Activated CD8-positive, alpha-beta memory T cell treated with anti-CD3 and anti-CD28 coated beads for 1 hour (primary cell): ENCODE measurements around the gene ALK.

Experiments
- DNase-seq, 2 donors: peaks; one replicate each; pipeline ENCODE4 v3.0.0-alpha.2; 2020; ENCODE audit warnings: low read depth in 1 of 2; ENCODE audit errors: extremely low read depth in 1 of 2

ALK gene

DNA sequence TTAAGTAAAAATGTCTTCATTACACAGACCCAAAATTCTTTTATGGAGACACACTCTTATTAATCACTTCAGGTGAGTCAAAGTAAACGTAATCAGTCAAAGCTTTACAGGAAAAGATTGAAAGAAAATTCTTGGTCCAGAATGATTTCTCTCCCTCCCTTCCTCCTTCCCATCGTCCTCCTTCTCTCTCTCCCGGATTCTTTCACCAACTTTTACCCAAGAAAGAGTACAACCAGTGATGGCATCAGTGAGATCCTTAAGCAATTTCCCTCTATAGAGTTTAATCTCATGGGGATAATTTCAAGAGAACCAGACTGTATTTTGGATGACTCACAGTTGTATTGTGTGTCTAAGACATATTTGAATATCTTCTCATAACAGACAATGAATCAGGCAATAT, 258.1 kb downstream of the ALK start:
- DNase-seq, result no peak

DNA sequence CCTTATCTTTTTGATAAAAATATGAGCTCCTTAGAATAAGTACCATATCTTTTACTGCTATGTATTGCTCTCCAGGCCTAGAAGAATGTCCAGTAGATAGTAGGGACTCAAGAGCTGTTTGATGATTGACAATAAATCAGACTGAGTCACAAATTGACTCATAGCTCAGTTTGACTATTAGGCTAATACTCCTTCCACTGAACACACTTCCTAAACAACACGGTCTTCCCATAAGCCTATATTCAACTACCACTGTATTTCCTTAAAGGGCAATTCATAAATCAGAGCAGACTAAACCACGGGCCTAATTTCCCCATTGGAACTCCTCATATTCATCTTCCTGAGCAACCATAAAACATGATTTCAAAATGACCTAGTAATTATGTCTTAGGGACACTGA, 258.5 kb downstream of the ALK start:
- no peak for DNase-seq

DNA sequence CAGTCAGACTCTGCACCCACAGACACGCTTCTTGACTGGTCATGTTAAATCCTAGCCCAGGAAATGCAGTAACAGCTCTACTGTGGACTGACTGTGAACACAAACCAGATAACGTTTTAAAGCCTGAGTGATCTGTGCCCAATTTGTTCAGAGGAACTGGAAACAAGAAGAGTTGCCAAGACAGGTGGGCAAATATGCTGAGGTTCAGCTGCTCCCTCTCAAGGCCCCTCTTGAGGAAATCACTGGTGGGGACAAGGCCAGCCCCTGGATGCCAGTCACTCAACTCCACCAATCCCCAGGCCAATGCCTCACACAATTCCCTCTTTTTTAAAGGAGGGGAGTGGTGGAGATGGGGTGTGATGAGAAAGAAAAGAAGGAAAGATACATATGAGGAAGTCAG, 261.2 kb downstream of the ALK start:
- no peak for DNase-seq

DNA sequence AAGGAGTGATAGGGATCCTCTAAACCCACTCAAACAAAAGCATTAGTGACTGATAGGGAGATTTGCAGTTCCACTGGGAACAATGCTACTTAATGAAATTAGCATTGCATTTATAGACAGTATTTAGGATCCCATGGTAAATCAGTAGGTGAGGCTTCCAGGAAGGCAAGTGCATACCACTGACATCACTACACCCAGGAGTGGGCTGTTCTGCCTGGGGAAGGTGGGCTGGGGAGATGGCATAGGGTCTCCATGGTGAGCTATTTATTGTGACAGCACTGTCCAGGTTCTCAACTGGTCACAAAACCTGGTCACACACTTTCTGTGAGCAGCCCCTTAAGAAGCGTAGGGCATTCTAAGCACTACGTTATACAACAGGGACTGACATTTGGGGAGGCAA, 262.2 kb downstream of the ALK start:
- DNase-seq, result no peak

DNA sequence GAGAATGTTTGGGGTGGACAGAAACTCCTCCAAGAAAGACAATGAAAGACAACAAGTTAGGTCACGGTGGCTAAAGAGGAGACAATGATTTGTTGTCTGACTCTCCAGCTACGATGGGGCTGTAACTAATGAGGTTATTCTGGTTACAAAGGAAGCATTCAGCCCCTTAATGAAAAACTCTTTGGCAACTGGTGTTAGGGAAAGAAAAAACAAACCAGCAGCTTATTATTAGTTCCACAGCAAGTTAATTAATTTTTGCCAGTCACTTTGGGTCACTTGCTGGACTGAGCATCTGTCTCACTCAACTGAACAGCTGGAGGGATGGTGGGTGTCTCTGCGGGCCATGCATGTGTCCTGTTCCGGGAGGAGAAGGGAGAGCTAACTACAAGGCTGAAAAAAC, 263.7 kb downstream of the ALK start:
- no peak for DNase-seq

DNA sequence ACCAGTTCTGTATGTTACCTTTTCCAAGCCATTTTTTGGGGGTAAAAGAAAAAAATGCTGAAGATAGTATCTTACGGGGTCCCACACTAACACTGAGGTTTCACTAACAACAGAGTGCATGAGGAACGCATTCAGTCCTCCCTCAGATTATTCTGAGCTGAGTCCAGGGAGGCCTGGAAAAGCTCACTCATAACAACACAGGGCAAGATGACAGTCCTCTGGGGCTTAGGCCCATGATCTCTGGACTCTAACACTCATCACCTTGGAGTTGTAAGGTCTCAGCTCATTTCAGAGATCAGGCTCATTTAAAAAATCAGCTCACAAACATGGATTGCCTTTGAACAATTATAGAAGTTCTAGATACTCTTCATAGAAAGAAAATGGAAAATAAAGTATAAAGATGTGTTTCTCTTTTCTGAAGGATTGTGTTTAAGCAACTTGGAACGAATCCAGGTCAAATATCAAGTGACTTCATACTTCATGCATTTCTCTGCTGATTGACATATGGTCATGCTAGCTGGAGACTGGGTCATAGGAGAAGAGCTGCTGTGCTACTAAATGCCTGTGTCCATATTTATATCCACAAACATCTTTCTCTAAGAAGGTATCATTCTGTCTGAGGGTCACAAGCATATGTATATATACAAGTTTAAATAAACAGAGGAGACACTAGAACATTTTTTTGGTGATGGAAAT, 265.8 kb downstream of the ALK start:
- no peak for DNase-seq

DNA sequence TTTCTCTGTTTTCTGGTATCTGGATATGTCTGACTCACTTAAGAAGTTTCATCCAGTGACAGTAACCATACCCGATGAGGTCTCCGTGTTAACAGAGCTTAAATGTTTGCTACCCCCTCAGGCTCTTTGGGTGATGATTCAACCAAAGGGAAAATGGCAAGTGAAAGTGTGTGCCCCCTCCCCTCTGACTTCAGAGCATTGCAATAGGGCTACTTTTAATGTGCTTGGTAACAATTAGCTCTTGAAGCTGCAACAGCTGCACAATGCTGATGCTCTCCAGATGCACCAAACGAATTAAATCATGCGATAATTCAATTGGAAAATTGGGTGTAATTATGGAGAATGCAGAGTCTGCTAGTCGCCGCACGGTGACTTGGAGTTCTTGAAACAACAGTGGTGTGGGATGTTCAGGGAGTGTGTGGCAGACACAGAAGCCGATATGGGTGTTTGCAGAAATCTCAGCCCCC, 270.7 kb downstream of the ALK start:
- no peak for DNase-seq

DNA sequence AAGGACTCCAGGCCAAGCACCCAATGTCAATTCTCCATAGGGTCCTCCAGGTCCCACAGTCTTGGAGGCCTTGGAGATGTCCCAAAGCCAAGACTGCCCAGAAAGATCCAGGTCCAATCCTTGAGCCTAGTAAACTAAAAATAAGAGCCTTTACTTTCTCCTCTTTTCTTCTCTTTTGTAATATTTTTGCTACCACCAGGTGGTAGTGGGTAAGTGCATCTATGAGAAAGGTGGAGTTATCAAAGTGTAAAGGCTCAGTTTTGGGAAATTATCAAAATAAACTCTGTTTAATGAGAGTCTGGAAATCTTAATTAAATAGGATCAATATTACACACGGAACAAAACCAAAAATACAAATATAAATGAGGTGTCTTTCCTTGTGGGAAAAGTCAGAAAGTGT, 276.4 kb downstream of the ALK start:
- DNase-seq, result no peak

DNA sequence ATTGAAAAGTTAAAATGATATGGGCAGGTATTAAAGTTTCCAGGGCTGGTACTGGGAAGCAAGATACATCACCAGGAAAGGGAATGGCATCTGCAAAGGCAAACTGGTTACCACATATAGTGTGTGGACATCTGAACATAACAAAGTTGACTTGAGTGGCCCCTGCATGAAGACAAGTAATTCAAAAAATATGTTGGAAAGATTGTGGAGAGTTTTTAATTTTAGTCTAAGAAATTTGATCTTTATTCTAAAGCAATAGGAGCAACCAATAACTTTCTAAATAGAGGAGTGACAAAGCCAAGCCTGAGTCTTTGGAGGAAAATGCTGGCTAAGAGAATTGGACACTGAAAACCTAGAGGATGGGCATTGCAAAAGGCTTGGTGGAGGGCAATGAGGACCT, 278.2 kb downstream of the ALK start:
- no peak for DNase-seq

DNA sequence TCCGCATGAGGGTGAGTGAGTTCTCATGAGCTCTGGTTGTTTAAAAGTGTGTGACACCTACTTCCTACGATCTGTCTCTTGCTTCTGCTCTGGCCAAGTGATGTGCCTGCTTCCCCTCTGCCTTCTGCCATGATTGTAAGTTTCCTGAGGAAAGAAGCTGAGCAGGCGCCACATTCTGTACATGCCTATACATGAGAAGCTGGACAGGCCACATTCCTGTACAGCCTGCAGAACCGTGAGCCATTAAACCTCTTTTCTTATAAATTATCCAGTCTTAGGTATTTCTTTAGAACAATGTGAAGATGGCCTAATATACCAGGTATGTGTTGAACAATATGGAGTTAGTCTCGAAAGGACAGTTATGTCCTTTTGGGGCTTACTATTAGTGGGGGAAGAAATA, 281.0 kb downstream of the ALK start:
- DNase-seq, result no peak

DNA sequence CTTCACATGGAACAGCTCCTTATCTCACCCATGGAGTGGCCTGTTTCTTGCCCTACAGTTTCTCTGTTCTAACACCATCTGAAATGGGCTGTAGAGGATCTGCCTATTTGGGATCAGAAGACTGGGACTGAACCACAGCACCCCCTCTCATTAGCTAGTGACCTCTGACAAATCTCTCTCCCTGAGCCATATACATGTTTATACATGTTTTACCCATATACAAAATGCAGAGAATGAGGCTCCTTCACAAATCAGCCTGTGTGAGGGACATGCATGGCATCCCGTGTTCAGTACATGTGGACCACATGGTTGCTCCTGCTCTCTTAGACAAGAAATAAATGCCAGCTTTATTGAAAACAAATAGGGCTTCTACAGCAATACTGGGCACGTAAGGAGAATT, 282.7 kb downstream of the ALK start:
- no peak for DNase-seq

DNA sequence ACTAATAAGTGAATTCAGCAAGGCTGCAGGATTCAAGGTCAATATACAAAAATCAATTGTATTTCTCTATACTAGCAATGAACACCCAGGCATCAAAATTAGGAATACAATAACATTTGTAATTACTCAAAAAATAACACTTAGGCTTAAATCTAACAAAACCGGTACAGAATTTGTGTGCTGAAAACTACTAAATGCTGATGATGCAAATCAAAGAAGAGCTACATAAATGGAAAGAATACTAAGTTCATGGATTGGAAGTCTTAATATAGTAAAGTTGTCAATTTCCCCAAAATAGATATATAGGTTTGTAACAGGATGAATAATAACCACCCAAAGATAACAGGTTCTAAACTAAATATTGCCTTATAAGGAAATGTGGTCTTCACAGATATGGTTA, 286.5 kb downstream of the ALK start:
- no peak for DNase-seq

DNA sequence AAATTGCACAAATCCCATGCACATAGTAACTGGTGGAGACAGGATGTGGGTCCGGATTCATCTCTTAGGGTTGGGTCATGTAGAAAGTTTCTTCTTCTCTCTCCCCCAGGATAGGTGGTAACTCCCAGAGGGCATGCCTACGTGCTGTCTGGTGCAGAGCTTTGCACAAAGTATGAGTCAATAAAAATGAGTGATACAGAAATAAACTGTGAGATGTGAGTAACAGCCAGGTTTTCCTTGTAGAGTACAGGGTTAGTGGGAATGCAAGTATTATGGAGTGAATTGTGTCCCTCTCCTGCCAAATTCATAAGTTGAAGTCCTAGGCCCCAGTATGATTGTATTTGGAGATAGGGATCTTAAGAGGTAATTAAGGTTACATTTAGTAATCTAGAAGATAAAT, 289.4 kb downstream of the ALK start:
- no peak for DNase-seq

DNA sequence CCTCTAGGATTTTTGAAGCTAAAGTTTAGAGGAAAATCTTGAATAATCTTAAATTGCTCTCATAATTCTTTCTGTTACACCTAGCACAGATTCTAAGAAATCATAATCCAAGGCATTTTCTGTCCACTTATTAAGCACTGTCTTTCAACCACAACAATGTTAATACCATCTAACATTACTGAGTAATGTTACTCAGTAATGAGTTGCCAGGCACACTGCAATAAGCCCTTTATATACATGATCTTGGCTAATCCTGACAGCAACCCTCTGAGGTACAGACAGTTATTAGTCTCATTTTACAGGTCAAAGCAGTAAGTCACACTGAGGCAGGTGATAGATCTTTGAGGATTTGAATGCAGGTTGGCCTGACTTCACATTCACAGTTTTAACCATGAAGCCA, 291.9 kb downstream of the ALK start:
- DNase-seq, result no peak

DNA sequence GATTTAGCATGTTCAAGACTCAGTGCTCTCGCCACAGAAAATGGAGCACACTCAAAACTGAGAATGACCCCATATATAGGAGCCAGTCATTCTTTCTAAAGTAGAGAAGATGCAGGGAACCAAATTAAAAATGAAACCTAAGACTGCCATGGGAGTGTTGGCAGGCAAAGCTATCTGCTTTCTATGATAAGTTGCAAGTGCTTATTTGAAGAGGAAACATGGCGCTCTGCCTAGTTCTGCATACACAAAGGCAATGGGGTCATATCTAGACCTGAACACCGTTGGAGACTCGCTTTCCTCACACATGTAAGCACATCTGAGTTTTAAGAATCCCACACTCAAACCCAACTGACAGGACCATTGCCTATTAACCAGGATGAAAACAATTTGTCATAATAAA, 292.5 kb downstream of the ALK start:
- DNase-seq, result no peak

DNA sequence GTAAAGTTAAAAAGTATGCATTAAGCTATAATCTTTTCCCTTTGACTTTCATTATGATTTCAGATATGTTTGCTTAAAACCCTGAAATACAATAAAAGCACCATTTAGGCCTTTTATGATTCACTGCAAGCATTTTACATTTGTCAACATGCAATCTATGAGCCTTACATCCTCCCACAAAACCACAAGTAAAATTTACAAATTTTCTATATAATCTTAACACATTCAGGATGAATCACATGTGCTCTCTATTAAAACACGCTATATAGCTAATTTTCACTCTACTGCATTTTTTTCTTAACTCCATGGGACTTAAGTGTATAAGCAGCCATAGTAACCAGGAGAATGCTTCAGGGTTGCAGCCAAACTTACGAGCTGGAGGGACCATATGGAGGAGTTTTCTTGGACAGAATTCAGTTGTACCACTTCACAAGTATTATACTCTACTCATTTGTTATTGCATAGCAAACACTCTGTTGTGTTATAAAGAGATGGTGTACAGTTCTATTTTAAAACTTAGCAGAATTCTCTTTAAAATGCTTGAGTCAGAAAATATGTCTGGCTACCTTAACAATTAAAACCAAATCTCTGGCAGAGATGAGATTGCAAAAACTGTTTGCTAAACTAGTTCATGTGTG, 293.2 kb downstream of the ALK start:
- no peak for DNase-seq

DNA sequence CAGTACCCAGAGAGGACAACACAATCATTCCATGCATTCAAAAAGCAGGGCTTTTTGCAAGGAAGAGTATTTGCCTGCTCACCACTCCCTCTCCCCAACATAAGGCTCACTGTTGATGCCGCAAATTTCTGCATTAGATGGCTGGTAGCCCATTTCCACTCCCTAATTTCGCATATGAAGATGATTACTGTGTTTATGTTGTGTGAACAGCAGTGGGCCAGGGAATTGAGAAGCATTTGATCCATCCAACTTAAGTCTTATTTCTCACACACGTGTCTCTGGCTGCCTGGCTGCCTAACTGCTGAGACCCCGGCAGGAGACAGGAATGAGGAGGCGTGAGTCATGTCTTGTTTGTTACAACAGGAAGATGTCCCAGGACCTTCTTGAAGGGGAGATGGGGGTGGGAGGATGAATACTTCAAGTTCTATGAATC, 294.1 kb downstream of the ALK start:
- no peak for DNase-seq

DNA sequence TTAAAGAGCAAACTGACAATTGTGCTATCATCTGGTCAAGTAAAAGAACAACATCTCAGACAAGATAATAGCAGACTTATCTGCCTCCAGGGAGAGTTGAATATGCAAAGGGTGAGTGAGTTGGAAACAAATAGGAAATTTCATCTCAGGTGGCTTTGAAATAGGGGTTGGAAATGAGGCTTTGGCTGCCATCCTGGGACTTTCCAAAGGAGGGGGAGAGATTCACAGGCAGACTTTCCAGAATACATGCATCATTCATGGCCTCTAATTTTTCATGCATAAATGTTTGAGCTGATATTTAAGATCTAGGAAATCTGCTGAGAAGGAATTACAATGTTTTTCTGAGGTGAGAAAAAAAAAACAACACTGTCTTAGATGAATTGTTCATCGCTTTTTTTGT, 300.5 kb downstream of the ALK start:
- no peak for DNase-seq

DNA sequence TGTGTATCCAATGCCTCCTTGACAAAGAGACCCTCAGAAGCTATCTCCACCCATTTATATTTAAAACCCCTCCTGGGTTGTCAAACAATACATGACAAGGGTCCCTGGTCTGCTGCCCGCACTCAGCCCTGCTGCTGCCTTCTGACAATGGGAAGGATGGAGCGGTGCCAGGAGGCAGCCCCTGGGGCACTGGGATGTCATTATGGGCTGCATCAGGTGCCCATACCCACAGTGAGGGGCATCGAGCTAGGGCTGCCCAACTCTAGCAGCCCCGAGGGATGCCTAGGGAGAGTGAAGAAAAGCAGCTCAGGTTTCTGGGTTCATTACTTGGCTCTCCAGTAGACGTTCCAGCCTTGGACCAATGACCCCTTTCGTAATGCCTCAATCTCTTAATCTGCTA, 301.7 kb downstream of the ALK start:
- DNase-seq, result no peak

DNA sequence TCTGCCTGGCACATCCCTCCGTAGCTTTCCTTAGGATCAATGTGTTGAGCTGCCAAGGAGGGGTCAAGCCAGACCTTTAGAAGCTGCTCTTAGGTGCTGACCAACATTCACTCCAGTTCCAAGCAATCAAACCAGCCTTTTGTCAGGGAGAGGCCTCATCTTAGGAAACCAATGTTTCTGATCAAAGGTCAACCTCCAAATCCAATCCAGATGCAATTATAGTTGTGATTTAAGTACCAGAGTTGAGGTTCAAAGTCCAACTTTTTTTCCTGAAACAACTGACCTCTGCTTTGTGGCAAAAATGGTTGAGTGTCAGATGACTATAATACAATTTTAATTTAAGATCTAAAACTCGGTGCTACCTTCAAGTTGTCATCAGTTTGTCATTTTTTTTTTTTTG, 303.4 kb downstream of the ALK start:
- DNase-seq, result no peak

DNA sequence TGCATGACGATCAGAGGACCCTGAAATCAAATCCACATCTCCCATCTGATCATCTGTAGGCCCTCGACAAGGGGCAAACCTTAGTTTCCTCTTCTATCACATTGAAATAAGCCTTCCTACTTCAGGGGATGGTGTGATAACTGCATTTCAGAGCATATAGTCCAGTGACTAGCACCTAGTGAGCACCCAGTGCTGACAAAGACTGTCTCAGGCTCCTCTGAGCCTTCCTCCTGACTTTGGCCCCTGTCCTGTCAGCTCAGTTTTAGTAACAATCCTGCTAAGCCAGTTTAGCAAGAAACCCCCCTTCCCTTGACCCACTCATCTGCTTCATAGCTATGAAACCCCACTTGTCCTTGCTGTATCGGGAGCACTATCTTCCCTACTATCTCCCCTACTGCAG, 304.0 kb downstream of the ALK start:
- no peak for DNase-seq

DNA sequence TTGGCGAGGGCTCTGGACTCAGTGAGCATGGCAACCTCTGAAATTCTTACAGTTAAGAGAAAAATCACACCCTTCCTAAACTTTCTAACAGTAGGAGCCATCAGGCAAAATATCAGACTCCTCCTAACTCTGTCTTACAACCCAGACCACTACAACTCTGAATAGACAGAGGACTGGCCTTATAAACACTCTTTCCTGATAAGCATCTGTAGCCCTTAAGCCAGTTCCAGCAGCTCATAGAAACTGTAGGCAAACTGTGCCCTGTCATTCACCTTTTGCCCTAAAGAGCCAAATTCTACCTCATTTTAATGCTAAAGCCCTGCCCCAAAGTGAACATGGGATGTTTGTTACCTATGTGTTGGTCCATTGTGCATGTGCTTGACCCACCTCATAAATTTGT, 304.8 kb downstream of the ALK start:
- no peak for DNase-seq

DNA sequence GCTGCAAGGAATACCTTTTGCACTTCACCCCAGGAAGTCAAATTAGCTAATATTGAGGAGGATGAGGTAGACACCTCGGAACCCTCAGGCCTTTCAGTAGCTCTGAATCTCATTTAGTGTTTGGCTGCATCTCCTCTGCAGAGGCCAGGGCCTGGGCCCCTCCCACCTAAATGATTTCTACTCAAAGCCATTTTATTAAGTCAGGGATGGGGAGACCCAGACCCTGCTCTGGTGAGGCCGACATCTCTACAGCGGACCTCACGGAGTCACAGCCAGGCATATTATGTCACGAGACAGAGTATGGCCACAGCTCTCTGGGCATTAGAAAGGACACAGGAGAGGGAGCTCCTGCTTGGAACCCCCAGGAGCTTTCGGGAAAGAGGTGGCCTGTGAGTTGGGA, 305.5 kb downstream of the ALK start:
- DNase-seq, result no peak
